Activated T-cell treated with anti-CD3 and anti-CD28 coated beads, Interleukin-2, amount 50 U/mL, for 48 hours (primary cell): ENCODE data around the gene CLSTN1.
A peak's percentile ranks its signal among the peaks of the same experiment; 100 is the strongest.
"Not testable (repeated sequence)": the region's sequence is repeated elsewhere in the genome, so short reads cannot be mapped to it uniquely, and the experiment has no call there.

Source experiments
- DNase-seq, 2 experiments: peaks; one replicate each; pipeline ENCODE4 v3.0.0-alpha.2; 2020

The CLSTN1 gene

DNA sequence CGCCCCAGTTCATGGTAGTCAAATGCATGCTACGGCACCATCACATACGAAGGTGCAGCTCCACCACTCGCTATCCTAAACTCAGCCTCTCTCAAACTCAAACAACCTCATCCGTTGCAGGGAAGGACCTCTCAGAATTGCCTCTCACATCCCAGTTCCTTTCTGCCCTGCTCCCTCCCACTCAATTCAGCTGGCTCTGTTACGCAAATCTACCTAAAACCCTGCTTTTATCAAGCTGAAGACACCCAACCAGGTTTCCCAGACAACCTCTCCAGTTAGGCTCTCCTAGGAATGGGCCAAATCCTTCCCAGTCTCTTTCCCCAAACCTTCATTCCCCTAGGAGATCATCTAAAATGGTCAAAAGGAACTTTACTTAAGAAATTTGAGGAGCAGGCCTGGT, 62.9 kb downstream of the CLSTN1 start:
- no peak for DNase-seq

DNA sequence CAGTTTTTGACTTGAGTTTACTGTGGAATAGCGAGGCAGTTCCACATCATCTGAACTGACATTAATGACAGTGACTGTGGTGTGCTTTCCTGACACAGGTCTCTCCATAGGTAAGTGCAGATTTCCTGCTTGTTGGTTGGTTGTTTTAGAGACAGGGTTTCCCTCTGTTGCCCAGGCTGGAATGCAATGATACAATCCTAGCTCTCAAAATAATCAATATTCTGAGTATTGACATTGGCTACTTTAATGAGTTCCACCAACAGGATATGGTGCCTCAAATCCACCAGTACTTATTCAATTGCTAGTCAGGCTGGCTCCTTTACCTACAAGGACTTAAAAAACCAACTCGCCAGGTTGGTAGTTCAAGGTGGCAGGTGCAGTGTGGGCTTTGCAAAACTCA, 63.8 kb downstream of the CLSTN1 start:
- no peak for DNase-seq

- DNase-seq: no peak
Observed at GRCh38 chr1:9758559-9759121, 65.1 kb downstream of the CLSTN1 start.

DNA sequence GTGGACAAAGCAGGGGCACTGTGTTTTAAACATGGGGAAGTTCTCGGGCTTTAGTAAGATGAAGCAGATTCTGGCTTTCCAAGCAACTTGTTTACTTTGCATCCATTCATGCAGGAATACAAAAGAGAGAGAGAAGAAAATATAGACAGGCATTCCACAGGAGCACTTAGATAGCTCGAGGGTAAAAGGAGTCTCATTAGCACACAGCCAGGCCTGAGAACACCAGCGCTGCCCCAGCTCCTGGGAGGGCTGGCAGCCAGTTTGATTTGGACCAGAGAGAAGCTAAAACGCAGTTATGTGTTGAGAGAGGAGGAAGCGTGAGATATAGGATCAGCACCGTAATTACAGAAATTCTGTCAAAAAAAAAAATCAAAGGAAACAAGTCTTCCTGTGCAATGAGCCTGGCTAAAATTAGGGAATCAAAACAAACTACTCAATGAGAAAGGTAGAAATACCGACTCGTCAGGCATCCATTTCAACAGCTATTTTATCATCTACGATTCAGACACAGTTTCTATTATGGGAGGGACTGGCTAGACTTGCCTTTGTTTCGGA, 68.2 kb downstream of the CLSTN1 start:
- no peak for DNase-seq

DNA sequence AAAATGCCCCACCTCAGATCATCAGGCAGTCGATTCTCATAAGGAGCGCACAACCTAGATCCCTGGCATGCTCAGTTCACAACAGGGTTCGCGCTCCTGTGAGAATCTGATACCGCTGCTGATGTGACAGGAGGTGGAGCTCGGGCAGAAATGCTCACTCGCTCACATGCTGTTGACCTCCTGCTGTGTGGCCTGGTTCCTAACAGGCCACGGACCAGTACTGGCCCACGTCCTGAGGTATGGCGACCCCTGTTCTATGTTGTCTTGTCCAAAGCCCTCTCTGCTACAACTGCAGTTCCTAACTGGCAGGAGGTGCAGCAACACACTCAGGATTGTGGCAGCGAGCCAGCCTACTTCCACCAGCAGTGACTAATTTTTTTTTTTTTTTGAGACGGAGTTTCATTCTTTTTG, 70.6 kb downstream of the CLSTN1 start:
- DNase-seq: no peak

GRCh38 chr1:9751971-9752370, 71.8 kb downstream of the CLSTN1 start:
- no peak for DNase-seq

GRCh38 chr1:9749361-9749760, 74.4 kb downstream of the CLSTN1 start:
- no peak for DNase-seq

DNA sequence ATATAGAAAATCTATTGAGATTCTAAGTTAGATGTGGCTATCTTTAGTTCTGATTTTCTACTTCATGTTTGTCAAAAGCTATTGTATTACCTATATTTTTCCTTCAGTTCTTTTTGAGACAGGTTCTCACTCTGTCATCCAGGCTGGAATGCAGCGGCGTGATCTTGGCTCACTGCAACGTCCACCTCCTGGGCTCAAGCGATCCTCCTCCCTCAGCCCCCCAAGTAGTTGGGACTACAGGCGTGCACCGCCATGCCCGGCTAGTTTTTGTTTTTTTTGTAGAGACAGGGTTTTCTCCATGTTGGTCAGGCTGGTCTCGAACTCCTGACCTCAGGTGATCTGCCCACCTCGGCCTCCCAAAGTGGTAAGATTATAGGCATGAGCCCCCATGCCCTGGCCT, 75.4 kb downstream of the CLSTN1 start:
- DNase-seq: not testable (repeated sequence)

- no peak for DNase-seq
Observed at GRCh38 chr1:9746651-9747050, 77.1 kb downstream of the CLSTN1 start.

GRCh38 chr1:9746211-9746610, 77.6 kb downstream of the CLSTN1 start:
- DNase-seq: no peak

DNA sequence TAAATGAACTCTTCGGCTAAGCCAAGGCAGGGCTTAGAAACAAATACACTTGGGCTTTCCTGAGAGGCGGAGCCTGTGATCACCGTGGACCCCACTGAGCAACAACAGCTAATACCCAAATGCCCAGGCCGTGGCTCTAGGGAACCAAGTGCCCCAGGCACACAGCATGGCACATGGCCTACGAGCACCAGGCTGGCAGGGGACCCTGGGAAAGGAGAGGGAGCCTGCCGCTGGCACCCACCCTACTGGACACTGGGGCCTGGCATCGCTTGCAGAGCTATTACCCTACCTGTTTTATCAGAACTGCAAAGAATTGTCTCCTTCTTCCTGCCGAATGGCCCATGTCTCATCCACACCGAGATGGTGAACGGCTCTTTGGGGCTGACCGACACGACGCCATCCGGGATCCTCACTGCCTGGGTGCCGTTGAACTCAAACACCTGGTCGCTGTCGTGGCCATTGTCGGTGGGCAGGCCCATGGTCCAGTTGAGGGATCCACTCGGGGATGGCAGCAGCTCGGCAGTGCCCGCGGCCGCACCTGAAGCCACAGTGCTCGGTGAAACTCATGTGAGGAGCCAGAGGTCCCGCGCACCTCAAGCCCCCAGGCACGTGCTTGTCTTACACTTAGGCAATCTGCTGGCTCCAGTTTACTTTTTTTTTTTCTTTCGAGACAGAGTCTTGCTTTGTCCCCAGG, 79.5 kb downstream of the CLSTN1 start:
- no peak for DNase-seq

- DNase-seq: no peak
Observed at GRCh38 chr1:9737671-9738070, 86.1 kb downstream of the CLSTN1 start.

- no peak for DNase-seq
Observed at GRCh38 chr1:9737057-9737456, 86.7 kb downstream of the CLSTN1 start.

DNA sequence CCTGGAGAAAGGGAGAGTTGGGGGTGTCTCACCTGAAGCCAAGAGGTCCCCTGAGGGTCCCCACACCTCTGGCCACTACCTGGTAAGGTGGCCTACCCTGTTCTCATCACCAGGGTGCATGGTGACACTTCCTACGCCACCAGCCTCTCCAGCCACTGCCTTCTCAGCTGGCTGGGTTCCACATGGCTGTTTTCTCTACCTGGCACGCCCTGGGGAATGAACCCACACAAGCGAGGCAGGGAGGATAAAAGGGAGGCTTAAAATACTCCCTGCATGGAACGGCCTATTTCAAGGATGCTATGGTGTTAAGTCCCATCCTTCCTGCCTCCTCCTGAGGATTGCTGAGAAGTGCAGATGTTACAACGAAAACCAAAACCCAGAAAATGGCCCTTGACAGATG, 87.5 kb downstream of the CLSTN1 start:
- no peak for DNase-seq

DNA sequence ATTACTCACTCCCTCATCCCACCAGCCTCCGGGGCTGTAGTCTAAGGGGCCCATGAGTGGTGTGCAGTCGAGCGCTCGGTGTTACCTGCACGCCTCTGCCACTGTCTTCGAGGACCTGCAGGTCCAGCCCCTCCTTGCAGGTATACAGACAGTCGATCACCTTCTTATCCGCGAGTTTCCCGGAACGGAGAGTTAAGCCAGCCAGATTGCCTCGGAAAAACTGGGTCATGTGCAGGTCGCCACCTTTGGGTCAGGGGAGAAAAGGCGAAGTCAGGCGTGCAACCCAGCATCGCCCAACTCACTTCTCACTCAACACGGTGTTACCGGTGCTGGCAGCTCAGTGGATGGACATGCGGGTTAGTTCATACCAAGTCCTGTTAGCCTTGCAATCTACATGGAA, 88.0 kb downstream of the CLSTN1 start:
- DNase-seq: no peak

- no peak for DNase-seq
Observed at GRCh38 chr1:9733160-9733789, 90.5 kb downstream of the CLSTN1 start.

DNA sequence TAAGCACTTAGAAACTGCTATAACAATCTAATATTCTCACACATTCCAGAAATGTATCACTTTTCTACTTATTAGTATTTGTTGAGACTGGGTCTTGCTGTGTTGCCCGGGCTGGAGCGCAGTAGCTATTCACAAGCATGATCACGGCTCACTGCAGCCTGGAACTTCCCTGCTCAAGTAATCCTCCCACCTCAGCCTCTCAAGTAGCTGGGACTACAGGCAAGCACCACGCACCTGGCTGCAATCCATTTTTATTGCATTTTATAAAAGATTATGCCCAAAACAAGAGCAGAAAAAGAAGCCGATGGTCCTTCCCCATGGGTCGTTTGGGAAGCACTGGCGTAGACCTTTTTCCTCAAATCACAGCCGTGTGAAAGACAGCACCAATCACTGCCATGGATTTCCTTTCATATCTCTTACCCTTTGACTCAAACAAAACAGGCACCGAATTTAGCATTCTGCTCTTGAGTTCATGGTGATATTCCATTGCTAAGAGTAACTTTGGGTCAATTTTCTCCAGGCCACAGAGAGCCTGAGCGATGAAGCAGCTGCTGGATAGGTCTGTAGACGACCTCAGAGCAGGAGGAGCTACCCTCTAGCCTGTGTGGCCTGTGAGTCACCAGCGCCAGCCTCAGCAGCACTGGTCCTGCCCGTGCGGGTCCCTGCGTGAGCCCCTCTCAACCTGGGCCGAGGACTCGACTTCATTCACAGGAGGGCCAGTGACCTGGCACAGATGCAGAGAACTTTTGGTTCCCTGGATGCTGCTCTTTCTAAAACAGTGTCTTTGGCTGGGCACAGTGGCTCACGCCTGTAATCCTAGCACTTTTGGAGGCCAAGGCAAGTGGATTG, 91.4 kb downstream of the CLSTN1 start:
- peak in 1 of 2 experiments; percentile 30 for DNase-seq

- no peak for DNase-seq
Observed at GRCh38 chr1:9731561-9731960, 92.2 kb downstream of the CLSTN1 start.

GRCh38 chr1:9731051-9731537, 92.7 kb downstream of the CLSTN1 start:
- DNase-seq: no peak

- no peak for DNase-seq
Observed at GRCh38 chr1:9730096-9730901, 93.5 kb downstream of the CLSTN1 start.

DNA sequence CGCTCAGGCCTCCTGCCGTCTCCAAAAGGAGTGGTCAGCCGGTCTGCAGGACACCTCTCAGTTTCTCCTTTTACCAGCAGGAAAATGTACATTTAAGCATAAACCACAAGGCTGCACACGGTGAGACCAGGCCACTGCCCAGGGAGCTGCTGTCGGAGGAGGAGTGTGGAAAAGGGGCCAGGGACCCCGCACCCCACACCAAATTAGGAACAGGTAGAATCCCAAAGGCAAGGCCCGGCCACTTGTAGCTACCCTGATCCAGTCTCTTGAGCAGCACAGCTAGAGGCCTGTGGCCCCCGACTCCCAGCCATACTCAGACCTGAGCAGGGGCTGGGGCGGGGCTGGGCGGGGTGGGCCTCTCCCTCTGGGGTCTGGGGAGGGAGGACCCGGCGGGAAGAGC, 94.2 kb downstream of the CLSTN1 start:
- DNase-seq: no peak
